Colon (tissue), 2 donors: ENCODE data around the gene PTPN23.

Experiments
- FAIRE-seq: peaks from 2 replicates; lab custom pipeline; 2012; peaks lifted over from hg19 to GRCh38; lab: Jason Lieb, UNC
- donor health status: control.
- donor health status: control.

Gene PTPN23

GRCh38 chr3:47405820-47406761 lies 25.3 kb downstream of the PTPN23 start:
- FAIRE-seq: no peak

- no peak for FAIRE-seq
These were observed 25.9 kb downstream of the PTPN23 start for GRCh38 chr3:47406762-47407149.

- no peak for FAIRE-seq
These were observed 26.4 kb downstream of the PTPN23 start for GRCh38 chr3:47407237-47407636.

GRCh38 chr3:47407896-47408838 lies 27.3 kb downstream of the PTPN23 start:
- FAIRE-seq: no peak

GRCh38 chr3:47408839-47409229 lies 28.0 kb downstream of the PTPN23 start:
- FAIRE-seq: no peak

GRCh38 chr3:47409284-47409683 lies 28.5 kb downstream of the PTPN23 start:
- no peak for FAIRE-seq

GRCh38 chr3:47409688-47410416 lies 29.0 kb downstream of the PTPN23 start:
- no peak for FAIRE-seq

GRCh38 chr3:47410417-47410720 lies 29.5 kb downstream of the PTPN23 start:
- no peak for FAIRE-seq

- FAIRE-seq: no peak
These were observed 30.2 kb downstream of the PTPN23 start for GRCh38 chr3:47410801-47411646.

- FAIRE-seq: no peak
These were observed 31.1 kb downstream of the PTPN23 start for GRCh38 chr3:47411696-47412452.

GRCh38 chr3:47412453-47412756 lies 31.6 kb downstream of the PTPN23 start:
- FAIRE-seq: no peak

GRCh38 chr3:47412842-47413520 lies 32.2 kb downstream of the PTPN23 start:
- no peak for FAIRE-seq

- FAIRE-seq: no peak
These were observed 32.9 kb downstream of the PTPN23 start for GRCh38 chr3:47413751-47414150.

- FAIRE-seq: no peak
These were observed 33.3 kb downstream of the PTPN23 start for GRCh38 chr3:47414161-47414564.

GRCh38 chr3:47414666-47415587 lies 34.1 kb downstream of the PTPN23 start:
- FAIRE-seq: no peak

- no peak for FAIRE-seq
These were observed 35.2 kb downstream of the PTPN23 start for GRCh38 chr3:47416041-47416440.

- no peak for FAIRE-seq
These were observed 37.6 kb downstream of the PTPN23 start for GRCh38 chr3:47418167-47419082.
